B cell (primary cell): ENCODE data around the gene GNG10. TPM values are rescaled to one million over a fixed set of nuclear protein-coding genes. Genes with fewer than 3 reads are reported as not detected.

Experiments
- ATAC-seq: fragments of 200-7000 bp; cut with Tn5 transposase; one replicate; pipeline ENCODE4 v1.10.0; 2021; ENCODE audit warnings: low read depth, mild to moderate bottlenecking, moderate number of reproducible peaks, moderate library complexity
- CTCF ChIA-PET: fragments of 350-600 bp; sonication (Branson Sonifier 250); formaldehyde crosslinking; loops from one replicate; lab custom pipeline; 2021; ENCODE audit warnings: antibody characterized with exemption, inconsistent platforms; lab: Charles Lee
- POLR2A ChIA-PET: fragments of 350-600 bp; sonication (Branson Sonifier 250); formaldehyde crosslinking; loops from one replicate; lab custom pipeline; 2021; ENCODE audit warnings: antibody characterized with exemption; lab: Charles Lee
- DNase-seq: peaks from one replicate; pipeline ENCODE4 v3.0.0; 2013
- H2AFZ ChIP-seq: 2 replicates; pipeline ENCODE4 v1.6.1; 2012; ENCODE audit warnings: mild to moderate bottlenecking, low read depth, low read length; ENCODE audit not compliant: insufficient read depth, poor library complexity, severe bottlenecking
- H3K27ac ChIP-seq, 2 donors: 1 replicate in 1 of 2; 2 replicates in 1 of 2; pipeline ENCODE4 v1.5.1; 2012 to 2013; ENCODE audit warnings: low read length in 2 of 2, mild to moderate bottlenecking in 2 of 2, moderate library complexity in 1 of 2
- H3K27me3 ChIP-seq, 4 experiments: fragments of 200-600 bp in 1 of 4; sonication (generic) in 1 of 4; replicated peaks in 1 of 4; 1 replicate in 2 of 4; 2 replicates in 2 of 4; pipeline versions ENCODE4 v1.6.1 to v1.7.0; 2013 to 2016; ENCODE audit warnings: low read length in 3 of 4, mild to moderate bottlenecking in 2 of 4, mixed read lengths in 1 of 4, moderate library complexity in 1 of 4; ENCODE audit not compliant: insufficient read depth in 4 of 4, control insufficient read depth in 3 of 4; ENCODE audit errors: control extremely low read depth in 1 of 4
- H3K36me3 ChIP-seq, 2 experiments: replicated peaks in 1 of 2; 1 replicate in 1 of 2; 2 replicates in 1 of 2; pipeline versions ENCODE4 v1.6.1 to v1.7.1; 2013; ENCODE audit warnings: low read length in 1 of 2; ENCODE audit not compliant: insufficient read depth in 2 of 2, control insufficient read depth in 1 of 2; ENCODE audit errors: control extremely low read depth in 1 of 2, extremely low read depth in 1 of 2
- H3K4me1 ChIP-seq, 2 donors: fragments of 200-600 bp in 1 of 2; sonication (generic) in 1 of 2; 1 replicate in 1 of 2; 2 replicates in 1 of 2; pipeline versions ENCODE4 v1.5.1 to v1.6.1; 2013 to 2017; ENCODE audit warnings: low read length in 2 of 2; ENCODE audit not compliant: control insufficient read depth in 2 of 2, insufficient read depth in 2 of 2
- H3K4me2 ChIP-seq: replicated peaks from 2 replicates; pipeline ENCODE3; 2012; ENCODE audit warnings: mild to moderate bottlenecking, low read depth, low read length; ENCODE audit not compliant: poor library complexity, severe bottlenecking
- H3K4me3 ChIP-seq, 5 experiments: fragments of 200-600 bp in 1 of 5; sonication (generic) in 1 of 5; 1 replicate in 3 of 5; 2 replicates in 2 of 5; pipeline versions ENCODE4 v1.5.1 to v1.7.0; 2011 to 2016; ENCODE audit warnings: low read length in 4 of 5, mild to moderate bottlenecking in 4 of 5, low read depth in 2 of 5, control low read depth in 1 of 5, moderate library complexity in 1 of 5; ENCODE audit not compliant: insufficient read depth in 1 of 5; ENCODE audit errors: control extremely low read depth in 1 of 5, extremely low read depth in 1 of 5
- H3K79me2 ChIP-seq: fragments of 200-600 bp; sonication (generic); one replicate; pipeline ENCODE4 v1.6.0; 2016; ENCODE audit warnings: low read length; ENCODE audit not compliant: control insufficient read depth, insufficient read depth
- H3K9ac ChIP-seq: fragments of 200-600 bp; sonication (generic); 2 replicates; pipeline ENCODE4 v1.6.1; 2017; ENCODE audit warnings: mild to moderate bottlenecking, low read length, moderate library complexity
- H3K9me3 ChIP-seq, 3 donors: one replicate each; pipeline versions ENCODE4 v1.6.1 to v1.7.1; 2013; ENCODE audit warnings: low read length in 2 of 3; ENCODE audit not compliant: control insufficient read depth in 2 of 3, insufficient read depth in 1 of 3; ENCODE audit errors: control extremely low read depth in 1 of 3
- H4K20me1 ChIP-seq: 2 replicates; pipeline ENCODE4 v1.6.0; 2012; ENCODE audit warnings: mild to moderate bottlenecking, low read length; ENCODE audit not compliant: insufficient read depth, control insufficient read depth, poor library complexity, severe bottlenecking
- H3K27ac Mint-ChIP-seq: one replicate; pipeline ENCODE4 v1.8.0; 2021; ENCODE audit warnings: mixed read lengths
- H3K27me3 Mint-ChIP-seq: one replicate; pipeline ENCODE4 v1.8.0; 2021; ENCODE audit warnings: mixed read lengths
- H3K4me1 Mint-ChIP-seq: one replicate; pipeline ENCODE4 v1.8.0; 2021; ENCODE audit warnings: mixed read lengths
- H3K4me3 Mint-ChIP-seq: one replicate; pipeline ENCODE4 v1.8.0; 2021; ENCODE audit warnings: mixed read lengths
- H3K9me3 Mint-ChIP-seq: one replicate; pipeline ENCODE4 v1.8.0; 2022; ENCODE audit warnings: mixed read lengths; ENCODE audit not compliant: insufficient read depth
- EZH2 ChIP-seq: IDR thresholded peaks from 2 replicates; pipeline ENCODE4 v1.6.1; 2012; ENCODE audit warnings: borderline replicate concordance, low read depth, mild to moderate bottlenecking, moderate library complexity, low read length; ENCODE audit not compliant: insufficient read depth, poor library complexity, severe bottlenecking
- WGBS: methylation state at CpG from one replicate; pipeline ENCODE4 v1.1.5; 2013; ENCODE audit warnings: missing lambda C conversion rate; ENCODE audit not compliant: insufficient coverage; 5-methylcytosine and 5-hydroxymethylcytosine counted together
- intact Hi-C: fragments of 100-400 bp; cut with micrococcal nuclease; formaldehyde crosslinking; loops from one replicate; pipeline ENCODE4 v1.10.0; 2022
- polyA plus RNA-seq: library from polyadenylated mRNA; depleted of rRNA; stranded (reverse); fragments of >200 nt; gene quantifications from 2 replicates; pipeline ENCODE4 v1.2.3, GENCODE V29; 2012
- total RNA-seq, 2 donors: library from RNA; stranded (reverse); fragments of 120-200 nt in 1 of 2; gene quantifications; 1 replicate in 1 of 2; 2 replicates in 1 of 2; pipeline versions ENCODE4 v1.2.3 to v1.2.4, GENCODE V29; 2013 to 2022
- TF ChIP-seq, protein P1 (sequence below): fragments of 200-600 bp; IDR thresholded peaks from one replicate; pipeline ENCODE4 v1.8.0; 2022; ENCODE audit warnings: antibody characterized with exemption, mild to moderate bottlenecking

Gene GNG10
- total and polyA plus RNA-seq, 2 donors (not counting 1 experiment from before 2014, with no cell fraction given), result 7.2 to 10.6 TPM

DNA sequence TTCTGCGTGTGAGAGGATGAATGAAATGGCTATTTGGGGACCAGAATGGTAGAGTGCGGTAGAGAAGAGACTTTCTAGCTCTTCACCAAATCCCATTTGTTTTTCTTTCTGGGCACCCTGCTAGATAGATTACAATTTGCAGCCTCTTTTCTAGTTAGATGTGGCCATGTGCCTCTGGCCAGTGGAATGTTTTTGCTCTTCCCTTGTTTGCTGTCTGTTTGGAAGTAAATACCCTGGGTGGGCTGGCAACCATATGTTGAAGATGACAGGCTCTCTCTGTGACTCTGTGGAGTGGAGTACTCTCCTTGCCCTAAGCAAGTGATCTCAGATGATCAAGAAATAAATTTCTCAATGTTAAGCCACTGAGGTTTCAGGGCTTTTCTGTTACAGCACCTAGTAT lies 12.9 kb downstream of the GNG10 start:
- Histone ChIP-seq H3K27me3 (no peaks in the 10 kb centered on the region), H4K20me1 (no peaks in the 10 kb centered on the region), H3K9me3 (no peaks in the 10 kb centered on the region), H3K36me3 (peaks cover 0 to 7% of the 10 kb centered on the region in 2 experiments), H3K4me3 (no peak overlapping the region), H2AFZ (no peak overlapping the region), H3K4me1 (no peaks in the 10 kb centered on the region), H3K9ac (no peak overlapping the region), H3K79me2 (no peaks in the 10 kb centered on the region), H3K27ac (no peak overlapping the region), H3K4me2 (no peak overlapping the region)
- H3K27ac Mint-ChIP-seq, result no peak overlapping the region
- no peaks in the 10 kb centered on the region for H3K27me3 Mint-ChIP-seq
- intact Hi-C loops, result no loop called here
- DNase-seq, result no peak
- H3K9me3 Mint-ChIP-seq, result no peaks in the 10 kb centered on the region
- no peak for ATAC-seq
- no peaks in the 10 kb centered on the region for H3K4me1 Mint-ChIP-seq
- POLR2A ChIA-PET, result no interaction called here
- no peak overlapping the region for H3K4me3 Mint-ChIP-seq
- TF ChIP-seq, protein P1, sequence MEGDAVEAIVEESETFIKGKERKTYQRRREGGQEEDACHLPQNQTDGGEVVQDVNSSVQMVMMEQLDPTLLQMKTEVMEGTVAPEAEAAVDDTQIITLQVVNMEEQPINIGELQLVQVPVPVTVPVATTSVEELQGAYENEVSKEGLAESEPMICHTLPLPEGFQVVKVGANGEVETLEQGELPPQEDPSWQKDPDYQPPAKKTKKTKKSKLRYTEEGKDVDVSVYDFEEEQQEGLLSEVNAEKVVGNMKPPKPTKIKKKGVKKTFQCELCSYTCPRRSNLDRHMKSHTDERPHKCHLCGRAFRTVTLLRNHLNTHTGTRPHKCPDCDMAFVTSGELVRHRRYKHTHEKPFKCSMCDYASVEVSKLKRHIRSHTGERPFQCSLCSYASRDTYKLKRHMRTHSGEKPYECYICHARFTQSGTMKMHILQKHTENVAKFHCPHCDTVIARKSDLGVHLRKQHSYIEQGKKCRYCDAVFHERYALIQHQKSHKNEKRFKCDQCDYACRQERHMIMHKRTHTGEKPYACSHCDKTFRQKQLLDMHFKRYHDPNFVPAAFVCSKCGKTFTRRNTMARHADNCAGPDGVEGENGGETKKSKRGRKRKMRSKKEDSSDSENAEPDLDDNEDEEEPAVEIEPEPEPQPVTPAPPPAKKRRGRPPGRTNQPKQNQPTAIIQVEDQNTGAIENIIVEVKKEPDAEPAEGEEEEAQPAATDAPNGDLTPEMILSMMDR, result no peak
- no peak for TF ChIP-seq EZH2
- CTCF ChIA-PET, result no interaction called here
- 100% methylated on average over 1 of the region's 2 CpGs for WGBS

DNA sequence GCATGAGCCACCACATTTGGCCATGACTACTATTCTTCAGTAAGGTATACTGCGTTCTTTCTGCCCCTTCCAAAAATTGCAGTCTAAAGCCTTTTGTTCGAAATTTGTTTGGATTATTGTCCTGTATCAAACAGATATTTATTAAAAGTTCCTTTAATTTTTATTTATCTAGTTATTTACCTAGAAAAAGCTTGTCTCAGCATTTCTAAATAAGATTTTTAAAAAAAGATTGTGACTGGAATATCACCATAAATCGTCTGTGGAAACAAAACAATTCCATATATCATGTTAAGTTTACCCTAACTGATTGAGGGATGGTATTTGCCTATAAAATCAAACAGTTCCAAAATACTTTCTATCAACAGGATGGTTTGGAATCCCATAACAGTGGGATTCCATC lies 14.7 kb downstream of the GNG10 start:
- no peak for DNase-seq
- Histone ChIP-seq H2AFZ (no peak overlapping the region), H3K9ac (no peak overlapping the region), H3K79me2 (no peaks in the 10 kb centered on the region), H3K9me3 (no peaks in the 10 kb centered on the region), H3K27me3 (no peaks in the 10 kb centered on the region), H3K4me3 (no peak overlapping the region), H3K36me3 (peaks cover 0 to 7% of the 10 kb centered on the region in 2 experiments), H3K4me1 (no peaks in the 10 kb centered on the region), H4K20me1 (no peaks in the 10 kb centered on the region), H3K4me2 (no peak overlapping the region), H3K27ac (no peak overlapping the region)
- no peak for ATAC-seq
- no CpG with 5 or more reads among the region's 3 CpGs for WGBS
- ChIA-PET CTCF (interaction anchor here (0.7 to 0.8 kb wide), 2 partner anchors 78 to 399 kb away, joined by 3 read pairs; no protein-coding TSS in a partner anchor), POLR2A (no interaction called here)
- intact Hi-C loops, result no loop called here
- Mint-ChIP-seq H3K27me3 (no peaks in the 10 kb centered on the region), H3K4me3 (no peak overlapping the region), H3K27ac (no peak overlapping the region), H3K4me1 (no peaks in the 10 kb centered on the region), H3K9me3 (no peaks in the 10 kb centered on the region)
- TF ChIP-seq EZH2, result no peak
- TF ChIP-seq, protein P1, result no peak
